GM12878 (cell line): ENCODE measurements around the gene DCX. TPM values are rescaled to one million over a fixed set of nuclear protein-coding genes. Genes with fewer than 3 reads are reported as not detected.

ENCODE experiments used
- ATAC-seq: fragments of 200-7000 bp; cut with Tn5 transposase; 3 replicates; pipeline ENCODE4 v1.9.1; 2020; ENCODE audit warnings: mild to moderate bottlenecking, moderate library complexity
- BruUV-seq: library from RNA; stranded (reverse); fragments of 400-500 nt; replicated peaks from 2 replicates; lab custom pipeline; 2021; lab: Mats Ljungman, UMichigan
- CTCF ChIA-PET: fragments of 300-600 bp; sonication (Branson Sonifier 250); formaldehyde crosslinking; extraction: SDS; loops from one replicate; lab custom pipeline; 2021; ENCODE audit warnings: inconsistent platforms; lab: Yijun Ruan, JAX
- POLR2A ChIA-PET: fragments of 350-600 bp; formaldehyde crosslinking; extraction: SDS; loops from one replicate; lab custom pipeline; 2021; ENCODE audit warnings: inconsistent platforms; lab: Charles Lee
- RAD21 ChIA-PET: fragments of 300-600 bp; sonication (Branson Sonifier 250); formaldehyde crosslinking; loops from one replicate; lab custom pipeline; 2023; ENCODE audit warnings: antibody characterized with exemption; ENCODE audit not compliant: unreplicated experiment; lab: Charles Lee
- SMC1A ChIA-PET: fragments of 300-600 bp; sonication (Branson Sonifier 250); formaldehyde crosslinking; loops from one replicate; lab custom pipeline; 2023; ENCODE audit not compliant: unreplicated experiment, uncharacterized antibody; lab: Charles Lee
- DNase-seq: peaks from one replicate; pipeline ENCODE4 v3.0.0-alpha.2; 2011; ENCODE audit warnings: low read depth, low spot score
- FAIRE-seq: peaks from 3 replicates; lab custom pipeline; 2011; peaks lifted over from hg19 to GRCh38; lab: Jason Lieb, UNC
- H2AFZ ChIP-seq: 2 replicates; pipeline ENCODE4 v1.6.0; 2011; ENCODE audit warnings: low read depth, low read length, control low read depth; ENCODE audit not compliant: control insufficient read depth
- H3K27ac ChIP-seq: 2 replicates; pipeline ENCODE4 v1.5.1; 2011; ENCODE audit warnings: control low read depth; ENCODE audit not compliant: control insufficient read depth, insufficient read depth
- H3K27me3 ChIP-seq, 2 experiments: replicated peaks in 1 of 2; 2 replicates each; pipeline versions ENCODE4 v1.6.0 to v1.6.1; 2011; ENCODE audit warnings: low read length in 1 of 2; ENCODE audit not compliant: control insufficient read depth in 2 of 2, insufficient read depth in 2 of 2
- H3K36me3 ChIP-seq, 2 experiments: 2 replicates each; pipeline ENCODE4 v1.5.1; 2011; ENCODE audit warnings: low read length in 1 of 2; ENCODE audit not compliant: control insufficient read depth in 2 of 2, insufficient read depth in 2 of 2
- H3K4me1 ChIP-seq: 2 replicates; pipeline ENCODE4 v1.6.1; 2011; ENCODE audit warnings: mild to moderate bottlenecking, low read length, moderate library complexity, mixed read lengths; ENCODE audit not compliant: control insufficient read depth, insufficient read depth
- H3K4me2 ChIP-seq: 2 replicates; pipeline ENCODE4 v1.6.0; 2011; ENCODE audit warnings: control low read depth; ENCODE audit not compliant: control insufficient read depth, insufficient read depth
- H3K4me3 ChIP-seq: fragments of 200-600 bp; sonication (generic); 2 replicates; pipeline ENCODE4 v1.5.1; 2016
- H3K79me2 ChIP-seq: 2 replicates; pipeline ENCODE4 v1.6.0; 2011; ENCODE audit warnings: low read length; ENCODE audit not compliant: control insufficient read depth, insufficient read depth
- H3K9ac ChIP-seq: 2 replicates; pipeline ENCODE4 v1.8.0; 2011; ENCODE audit warnings: low read length, control low read depth, mixed read lengths; ENCODE audit not compliant: control insufficient read depth, insufficient read depth
- H3K9me3 ChIP-seq: replicated peaks from 3 replicates; pipeline ENCODE4 v1.5.1; 2011; ENCODE audit warnings: mild to moderate bottlenecking, low read length; ENCODE audit not compliant: control insufficient read depth, insufficient read depth
- H4K20me1 ChIP-seq: 2 replicates; pipeline ENCODE4 v1.6.0; 2011; ENCODE audit not compliant: control insufficient read depth, insufficient read depth
- CREM ChIP-seq: IDR thresholded peaks from 2 replicates; pipeline ENCODE4 v1.6.1; 2014; ENCODE audit warnings: antibody characterized with exemption, low read depth
- FOS ChIP-seq: IDR thresholded peaks from 3 replicates; pipeline ENCODE4 v1.6.1; 2011; ENCODE audit warnings: borderline replicate concordance; ENCODE audit not compliant: insufficient read length; ENCODE audit errors: extremely low read depth
- IRF5 ChIP-seq: fragments of 450-650 bp; IDR thresholded peaks from 2 replicates; pipeline ENCODE4 v1.6.1; 2017; ENCODE audit warnings: borderline replicate concordance
- NFIC ChIP-seq: IDR thresholded peaks from 2 replicates; pipeline ENCODE4 v1.6.1; 2012; ENCODE audit warnings: low read depth, mild to moderate bottlenecking, inconsistent platforms, low read length, moderate library complexity
- ZNF592 ChIP-seq: fragments of 450-650 bp; IDR thresholded peaks from 2 replicates; pipeline ENCODE4 v1.6.1; 2017; ENCODE audit warnings: mild to moderate bottlenecking, moderate library complexity
- WGBS: methylation state at CpG from one replicate; pipeline ENCODE4 v1.1.6; 2016; ENCODE audit warnings: low lambda C conversion rate; ENCODE audit not compliant: insufficient replicate concordance, insufficient coverage; ENCODE audit errors: missing lambda C conversion rate; 5-methylcytosine and 5-hydroxymethylcytosine counted together
- in situ Hi-C: fragments of 300-500 bp; cut with MboI; formaldehyde crosslinking; loops from 9 replicates; pipeline ENCODE4 v1.14.3; 2018; ENCODE audit warnings: mixed read lengths
- intact Hi-C: fragments of 100-400 bp; cut with micrococcal nuclease; formaldehyde crosslinking; loops from one replicate; pipeline ENCODE4 v1.14.2; 2022; ENCODE audit not compliant: unreplicated experiment
- polyA plus RNA-seq, 11 experiments: library from polyadenylated mRNA; depleted of rRNA in 4 of 11; unstranded in 6 of 11; stranded (reverse) in 5 of 11; fragments of >200 nt; fragmentation: Nextera tagmentation in 4 of 11; fragmentation: Illumina TruSeq in 1 of 11; extraction: Ambion mirVana in 4 of 11; extraction: Trizol in 1 of 11; gene quantifications; 1 replicate in 1 of 11; 2 replicates in 10 of 11; pipeline versions ENCODE4 v1.2.1 to v1.2.3, GENCODE V29; 2011 to 2016; ENCODE audit warnings: inconsistent platforms in 2 of 11, missing spikeins in 2 of 11, low read depth in 1 of 11
- total RNA-seq, 4 experiments: library from RNA; depleted of rRNA in 3 of 4; stranded (reverse); fragments of >200 nt in 3 of 4; fragmentation: Illumina TruSeq in 1 of 4; extraction: Trizol in 1 of 4; gene quantifications; 2 replicates each; pipeline versions ENCODE4 v1.2.1 to v1.2.3, GENCODE V29; 2013 to 2021

The DCX gene
- total and polyA plus RNA-seq, 10 of the 15 experiments (the other 5 are each of a cell fraction or from before 2014, with no cell fraction given) = under 0.01 TPM; not detected in 9

DNA sequence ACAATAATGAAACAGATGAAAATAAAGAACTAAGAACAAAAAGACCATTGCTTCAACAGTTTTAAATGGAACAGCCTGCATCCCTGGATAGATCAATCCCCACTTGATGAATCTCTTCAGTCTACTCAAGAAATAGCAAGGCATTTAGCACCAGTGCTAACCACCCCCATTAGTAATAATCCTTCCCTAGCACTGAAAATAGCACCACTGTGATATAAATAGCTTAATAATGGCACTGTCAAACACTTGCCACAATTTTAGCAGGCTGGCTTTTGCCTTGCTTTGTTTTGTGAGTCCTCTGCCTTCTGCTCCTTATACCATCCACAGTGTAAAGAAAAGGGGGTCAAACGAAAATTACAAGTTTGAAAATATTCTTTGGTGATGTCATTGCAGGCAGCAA, 17.4 kb downstream of the DCX start:
- ATAC-seq = no peak
- H3K4me3 ChIP-seq = no peak overlapping the region
- H4K20me1 ChIP-seq = no peaks in the 10 kb centered on the region
- H3K4me1 ChIP-seq = no peaks in the 10 kb centered on the region
- RAD21 ChIA-PET = no interaction called here
- no peaks in the 10 kb centered on the region for H3K9me3 ChIP-seq
- no peak overlapping the region for H3K4me2 ChIP-seq
- in situ Hi-C loops = no loop called here
- no peak for FAIRE-seq
- TF ChIP-seq FOS (no peak), NFIC (no peak), IRF5 (no peak), CREM (no peak)
- H3K36me3 ChIP-seq = no peaks in the 10 kb centered on the region
- 8% methylated on average over 1 of the region's 1 CpG for WGBS
- intact Hi-C loops = no loop called here
- H2AFZ ChIP-seq = no peak overlapping the region
- H3K79me2 ChIP-seq = no peaks in the 10 kb centered on the region
- SMC1A ChIA-PET = no interaction called here
- no peak overlapping the region for H3K27ac ChIP-seq
- H3K9ac ChIP-seq = no peak overlapping the region
- DNase-seq = no peak
- BruUV-seq = no TSS peak
- no peaks in the 10 kb centered on the region; a peak in 1 of 4 replicates for H3K27me3 ChIP-seq
- CTCF ChIA-PET = no interaction called here
- POLR2A ChIA-PET = no interaction called here

DNA sequence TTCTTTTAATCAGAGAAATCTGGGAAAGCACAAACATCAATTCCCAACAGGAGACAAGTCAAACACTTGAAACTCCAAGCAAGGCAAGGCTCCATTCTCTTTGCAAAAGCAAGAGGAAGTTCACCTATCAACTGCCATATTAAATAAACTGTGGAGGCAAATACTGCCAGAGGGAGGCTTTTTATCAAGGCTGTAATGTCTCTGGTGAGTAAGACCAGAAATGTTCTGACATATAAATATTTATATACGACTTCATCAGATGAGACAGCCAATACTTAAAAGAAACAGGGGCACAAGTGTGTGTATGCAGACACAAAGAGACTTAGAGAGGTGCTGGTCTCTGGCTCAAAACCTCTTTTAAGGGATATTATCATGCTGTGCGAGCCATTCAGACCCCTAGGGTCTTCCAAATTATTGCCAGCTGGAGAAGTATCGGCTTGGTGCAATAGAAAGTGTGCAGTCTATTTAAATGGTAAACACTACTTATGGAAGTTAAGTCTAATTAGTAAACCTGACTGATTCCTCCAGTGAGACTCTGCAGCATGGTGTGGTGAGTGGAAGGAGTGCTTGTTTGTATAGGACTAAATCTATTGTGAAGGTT, 24.4 kb downstream of the DCX start:
- TF ChIP-seq ZNF592 = no peak
- WGBS = 0% methylated on average over 3 of the region's 3 CpGs
- Histone ChIP-seq H3K36me3 (no peaks in the 10 kb centered on the region), H3K4me3 (no peak overlapping the region), H4K20me1 (no peaks in the 10 kb centered on the region), H3K9ac (no peak overlapping the region), H2AFZ (no peak overlapping the region), H3K4me2 (no peak overlapping the region), H3K27ac (no peak overlapping the region), H3K4me1 (no peaks in the 10 kb centered on the region), H3K9me3 (no peaks in the 10 kb centered on the region), H3K27me3 (no peaks in the 10 kb centered on the region; a peak in 1 of 4 replicates), H3K79me2 (no peaks in the 10 kb centered on the region)
- intact Hi-C loops = no loop called here
- DNase-seq = no peak
- ATAC-seq = no peak
- ChIA-PET SMC1A (no interaction called here), CTCF (no interaction called here), POLR2A (no interaction called here), RAD21 (no interaction called here)
- BruUV-seq = no TSS peak
- no peak for FAIRE-seq
- in situ Hi-C loops = no loop called here
